HepG2 (cell line): Measurements from ENCODE around the gene TANGO2. TPM values are rescaled to one million over a fixed set of nuclear protein-coding genes. Genes with fewer than 3 reads are reported as not detected.

ENCODE experiments used
- ASH2L ChIP-seq: fragments of 300-600, 200-600 bp; sonication (generic); IDR thresholded peaks from 2 replicates; pipeline ENCODE4 v1.7.0; 2017; ENCODE audit warnings: low read depth, mild to moderate bottlenecking, moderate library complexity, mixed read lengths, low read length; ENCODE audit not compliant: insufficient read length
- BRD4 ChIP-seq: sonication (generic); formaldehyde crosslinking; IDR thresholded peaks from 2 replicates; pipeline ENCODE4 v1.4.0; 2020; ENCODE audit warnings: missing genetic modification reagents
- CTCF ChIP-seq: sonication (generic); formaldehyde crosslinking; IDR thresholded peaks from 2 replicates; pipeline ENCODE4 v1.5.0; 2020; ENCODE audit warnings: mild to moderate bottlenecking, missing genetic modification reagents, moderate library complexity
- DBP ChIP-seq: sonication (generic); formaldehyde crosslinking; IDR thresholded peaks from 2 replicates; pipeline ENCODE4 v1.4.0; 2020; ENCODE audit warnings: missing genetic modification reagents; ENCODE audit errors: not compliant biosample characterization
- E2F1 ChIP-seq: sonication (generic); formaldehyde crosslinking; IDR thresholded peaks from 2 replicates; pipeline ENCODE4 v1.5.0; 2020; ENCODE audit warnings: missing genetic modification reagents
- FLYWCH1 ChIP-seq: sonication (generic); formaldehyde crosslinking; IDR thresholded peaks from 2 replicates; pipeline ENCODE4 v1.8.1; 2023; ENCODE audit warnings: mild to moderate bottlenecking, missing genetic modification reagents
- FOXK1 ChIP-seq: sonication (generic); formaldehyde crosslinking; IDR thresholded peaks from 2 replicates; pipeline ENCODE4 v1.4.0; 2020; ENCODE audit warnings: low read depth, missing genetic modification reagents, borderline replicate concordance
- FOXK2 ChIP-seq: fragments of 450-650 bp; IDR thresholded peaks from 2 replicates; pipeline ENCODE4 v1.6.1; 2016
- HOXA3 ChIP-seq: sonication (generic); formaldehyde crosslinking; IDR thresholded peaks from 2 replicates; pipeline ENCODE4 v1.5.0; 2020; ENCODE audit warnings: missing genetic modification reagents
- MED13 ChIP-seq: sonication (generic); formaldehyde crosslinking; IDR thresholded peaks from 2 replicates; pipeline ENCODE4 v1.5.0; 2020; ENCODE audit warnings: missing genetic modification reagents
- PBX2 ChIP-seq: IDR thresholded peaks from 2 replicates; pipeline ENCODE4 v1.6.1; 2016; ENCODE audit warnings: control low read depth
- TRIM22 ChIP-seq: fragments of 450-650 bp; IDR thresholded peaks from 2 replicates; pipeline ENCODE4 v1.6.1; 2017
- U2AF2 ChIP-seq: fragments of 200-400 bp; formaldehyde crosslinking; IDR thresholded peaks from 2 replicates; pipeline ENCODE4 v1.6.1; 2017; ENCODE audit warnings: low read depth, mild to moderate bottlenecking, low read length
- ZBTB3 ChIP-seq: sonication (generic); formaldehyde crosslinking; IDR thresholded peaks from 2 replicates; pipeline ENCODE4 v1.4.0; 2020; ENCODE audit warnings: low read depth, mild to moderate bottlenecking, moderate library complexity, missing genetic modification reagents, borderline replicate concordance
- ZEB1 ChIP-seq: IDR thresholded peaks from 2 replicates; pipeline ENCODE4 v1.6.1; 2012; ENCODE audit warnings: mild to moderate bottlenecking, low read depth, inconsistent platforms; ENCODE audit not compliant: insufficient replicate concordance
- ZMYM2 ChIP-seq: sonication (generic); formaldehyde crosslinking; IDR thresholded peaks from 2 replicates; pipeline ENCODE4 v1.8.0; 2022; ENCODE audit warnings: mild to moderate bottlenecking, missing genetic modification reagents
- ZNF235 ChIP-seq: sonication (generic); formaldehyde crosslinking; IDR thresholded peaks from 2 replicates; pipeline ENCODE4 v1.8.1; 2023; ENCODE audit warnings: mild to moderate bottlenecking, missing genetic modification reagents, borderline replicate concordance
- ZNF317 ChIP-seq: sonication (generic); formaldehyde crosslinking; IDR thresholded peaks from 2 replicates; pipeline ENCODE4 v1.5.0; 2020; ENCODE audit warnings: mild to moderate bottlenecking, missing genetic modification reagents
- ZNF451 ChIP-seq: sonication (generic); formaldehyde crosslinking; IDR thresholded peaks from 2 replicates; pipeline ENCODE4 v1.5.0; 2020; ENCODE audit warnings: mild to moderate bottlenecking, missing genetic modification reagents
- ZNF839 ChIP-seq: sonication (generic); formaldehyde crosslinking; IDR thresholded peaks from 2 replicates; pipeline ENCODE4 v1.4.0; 2020; ENCODE audit warnings: missing genetic modification reagents, mild to moderate bottlenecking, borderline replicate concordance
- ZSCAN21 ChIP-seq: sonication (generic); formaldehyde crosslinking; IDR thresholded peaks from 2 replicates; pipeline ENCODE4 v1.8.0; 2022; ENCODE audit warnings: mild to moderate bottlenecking, missing genetic modification reagents, moderate library complexity, borderline replicate concordance
- polyA plus RNA-seq, 8 experiments: library from polyadenylated mRNA; depleted of rRNA in 3 of 8; stranded (reverse) in 7 of 8; unstranded in 1 of 8; fragments of >200 nt; fragmentation: Illumina TruSeq in 4 of 8; extraction: Trizol in 4 of 8; gene quantifications; 2 replicates each; pipeline versions ENCODE4 v1.2.1 to v1.2.3, GENCODE V29; 2011 to 2016; ENCODE audit warnings: low read depth in 4 of 8, missing spikeins in 1 of 8, mixed read lengths in 1 of 8; ENCODE audit not compliant: insufficient read depth in 1 of 8
- total RNA-seq, 5 experiments: library from RNA; depleted of rRNA; stranded (reverse); fragments of >200 nt; fragmentation: Illumina TruSeq; extraction: Trizol; gene quantifications; 2 replicates each; pipeline ENCODE4 v1.2.3, GENCODE V29; 2016; ENCODE audit warnings: low read depth in 1 of 5

The TANGO2 gene
- total and polyA plus RNA-seq, 2 of the 13 experiments (the other 11 are each of a cell fraction or from before 2014, with no cell fraction given): 12.9 to 14.8 TPM

- TF ChIP-seq HOXA3 (CRISPR knock-in tag) (no peak), ZNF839 (CRISPR knock-in tag) (no peak), ZEB1 (no peak), CTCF (CRISPR knock-in tag) (peak; percentile 19; the same call in 1 of the 2 replicates), ASH2L (peak; percentile 11), ZNF317 (CRISPR knock-in tag) (no peak), ZMYM2 (no peak), E2F1 (CRISPR knock-in tag) (no peak), PBX2 (no peak), FLYWCH1 (no peak), ZBTB3 (CRISPR knock-in tag) (no peak), U2AF2 (no peak), ZNF451 (CRISPR knock-in tag) (no peak), BRD4 (no peak), MED13 (CRISPR knock-in tag) (no peak), FOXK2 (no peak), TRIM22 (no peak), ZNF235 (CRISPR knock-in tag) (no peak), DBP (no peak), ZSCAN21 (CRISPR knock-in tag) (peak; percentile 70; the same call in 1 of the 2 replicates), FOXK1 (CRISPR knock-in tag) (no peak)
Measured at GRCh38 chr22:19986410-19987341, 34.2 kb upstream of the TANGO2 start (continued).
